Measurements from ENCODE around the gene ASB6.

Gene ASB6

DNA sequence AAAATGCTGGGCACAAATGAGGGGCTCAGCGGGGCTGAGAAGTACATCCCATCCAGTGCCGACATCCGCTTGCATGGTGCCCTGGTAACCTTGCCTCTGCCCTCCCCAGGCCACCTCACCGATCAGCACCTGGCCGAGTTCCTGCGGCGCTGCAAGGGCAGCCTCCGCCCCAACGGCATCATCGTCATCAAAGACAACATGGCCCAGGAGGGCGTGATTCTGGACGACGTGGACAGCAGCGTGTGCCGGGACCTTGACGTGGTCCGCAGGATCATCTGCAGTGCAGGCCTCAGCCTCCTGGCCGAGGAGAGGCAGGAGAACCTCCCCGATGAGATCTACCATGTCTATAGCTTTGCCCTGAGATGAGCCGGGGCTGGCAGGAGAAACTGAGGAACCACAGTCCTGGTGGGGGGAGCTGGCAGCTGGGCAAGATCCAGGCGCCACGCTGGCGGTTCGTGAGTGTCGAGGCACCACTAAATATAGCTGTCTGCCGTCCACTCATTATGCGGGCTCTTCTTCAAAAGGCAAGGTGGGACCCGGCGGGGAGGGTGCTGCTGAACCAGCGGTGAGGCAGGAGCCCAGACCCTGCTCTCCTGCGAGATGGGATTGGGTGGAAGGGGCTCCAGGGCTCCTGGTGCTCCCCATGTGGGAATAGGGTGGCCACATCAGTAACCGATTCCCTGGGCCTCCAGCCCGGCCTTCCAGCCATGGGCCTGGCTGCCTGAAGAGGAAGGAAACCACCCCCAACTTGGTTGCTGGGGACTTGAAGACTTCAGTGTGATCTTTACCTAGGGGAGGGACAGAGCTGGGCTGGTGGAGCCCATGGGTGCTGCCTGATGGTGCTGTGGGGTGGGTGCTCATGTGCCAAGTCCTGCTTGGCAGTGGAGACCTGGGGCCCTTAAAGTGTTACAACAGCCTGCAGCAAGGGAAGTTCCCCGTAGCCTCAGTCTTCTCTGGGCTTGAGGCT is 6.6 kb downstream of the ASB6 start:
- DNase-seq (ENCODE audit: low read depth) = no peak
- TF ChIP-seq, protein P1, sequence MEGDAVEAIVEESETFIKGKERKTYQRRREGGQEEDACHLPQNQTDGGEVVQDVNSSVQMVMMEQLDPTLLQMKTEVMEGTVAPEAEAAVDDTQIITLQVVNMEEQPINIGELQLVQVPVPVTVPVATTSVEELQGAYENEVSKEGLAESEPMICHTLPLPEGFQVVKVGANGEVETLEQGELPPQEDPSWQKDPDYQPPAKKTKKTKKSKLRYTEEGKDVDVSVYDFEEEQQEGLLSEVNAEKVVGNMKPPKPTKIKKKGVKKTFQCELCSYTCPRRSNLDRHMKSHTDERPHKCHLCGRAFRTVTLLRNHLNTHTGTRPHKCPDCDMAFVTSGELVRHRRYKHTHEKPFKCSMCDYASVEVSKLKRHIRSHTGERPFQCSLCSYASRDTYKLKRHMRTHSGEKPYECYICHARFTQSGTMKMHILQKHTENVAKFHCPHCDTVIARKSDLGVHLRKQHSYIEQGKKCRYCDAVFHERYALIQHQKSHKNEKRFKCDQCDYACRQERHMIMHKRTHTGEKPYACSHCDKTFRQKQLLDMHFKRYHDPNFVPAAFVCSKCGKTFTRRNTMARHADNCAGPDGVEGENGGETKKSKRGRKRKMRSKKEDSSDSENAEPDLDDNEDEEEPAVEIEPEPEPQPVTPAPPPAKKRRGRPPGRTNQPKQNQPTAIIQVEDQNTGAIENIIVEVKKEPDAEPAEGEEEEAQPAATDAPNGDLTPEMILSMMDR (IDR thresholded peaks at IDR 0.05; ENCODE audit: insufficient read depth, low read depth, low read length, missing control alignments) = no peak

DNA sequence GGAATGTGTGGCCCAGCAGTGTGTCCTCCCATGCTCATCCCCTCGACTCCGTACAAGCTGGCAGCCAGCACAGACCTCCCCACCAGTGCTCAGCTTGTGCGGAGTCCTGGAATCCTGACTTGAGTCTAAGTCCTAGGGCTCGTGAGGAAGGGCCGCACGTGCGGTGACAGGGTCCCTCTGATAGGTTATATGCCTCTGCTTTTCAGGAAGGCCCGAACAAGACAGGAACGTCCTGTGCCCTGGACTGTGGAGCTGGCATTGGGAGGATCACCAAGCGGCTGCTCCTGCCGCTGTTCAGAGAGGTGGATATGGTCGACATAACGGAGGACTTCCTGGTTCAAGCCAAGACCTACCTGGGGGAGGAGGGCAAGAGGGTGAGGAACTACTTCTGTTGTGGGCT is 8.1 kb downstream of the ASB6 start:
- H3K4me3 ChIP-seq (ENCODE audit: low read length) = no peak overlapping the region
- DNase-seq (ENCODE audit: low read depth) = no peak
- TF ChIP-seq, protein P1 (IDR thresholded peaks at IDR 0.05; ENCODE audit: insufficient read depth, low read depth, low read length, missing control alignments) = no peak

More for the DNA sequence above, 6.6 kb downstream of the ASB6 start:
- H3K4me3 ChIP-seq (ENCODE audit: low read length) = no peak overlapping the region

DNA sequence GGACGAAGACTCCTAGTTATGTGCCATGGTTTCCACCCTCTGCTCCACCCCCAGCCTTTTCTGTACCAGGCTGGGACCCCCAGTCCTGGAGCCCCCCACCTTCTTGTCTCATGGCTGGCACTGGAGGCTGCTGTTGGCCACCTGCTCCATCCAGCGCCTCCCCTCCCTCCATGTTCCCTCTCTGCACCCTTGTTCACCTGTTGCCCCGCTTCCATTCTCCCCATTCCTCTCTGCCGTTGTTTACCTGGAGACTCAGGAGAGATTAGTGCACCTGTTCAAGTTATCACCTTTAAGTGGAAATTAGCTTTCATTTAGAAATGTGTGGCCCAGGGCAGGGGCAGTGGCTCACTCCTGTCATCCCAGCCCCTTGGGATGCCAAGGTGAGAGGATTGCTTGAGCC is 8.7 kb downstream of the ASB6 start:
- H3K4me3 ChIP-seq (ENCODE audit: low read length) = no peak overlapping the region
- TF ChIP-seq, protein P1 (IDR thresholded peaks at IDR 0.05; ENCODE audit: insufficient read depth, low read depth, low read length, missing control alignments) = no peak
- DNase-seq (ENCODE audit: low read depth) = no peak

DNA sequence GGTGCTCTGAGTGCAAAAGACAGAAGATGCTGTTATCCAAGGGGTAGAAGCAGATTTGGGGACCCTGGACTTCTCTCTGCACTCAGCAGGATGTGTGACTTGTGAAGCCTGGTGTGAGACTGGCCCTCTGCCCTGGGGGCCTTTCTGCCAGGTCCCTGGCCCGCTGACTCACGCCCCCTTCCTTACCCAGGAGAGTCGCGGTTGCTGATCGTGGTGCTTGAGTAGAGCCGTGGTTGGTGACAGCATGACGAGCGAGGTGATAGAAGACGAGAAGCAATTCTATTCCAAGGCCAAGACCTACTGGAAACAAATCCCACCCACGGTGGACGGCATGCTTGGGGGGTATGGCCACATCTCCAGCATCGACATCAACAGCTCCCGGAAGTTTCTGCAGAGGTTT is 9.5 kb downstream of the ASB6 start:
- TF ChIP-seq, protein P1 (IDR thresholded peaks at IDR 0.05; ENCODE audit: insufficient read depth, low read depth, low read length, missing control alignments) = no peak
- no peak for DNase-seq (ENCODE audit: low read depth)
- no peak overlapping the region for H3K4me3 ChIP-seq (ENCODE audit: low read length)

DNA sequence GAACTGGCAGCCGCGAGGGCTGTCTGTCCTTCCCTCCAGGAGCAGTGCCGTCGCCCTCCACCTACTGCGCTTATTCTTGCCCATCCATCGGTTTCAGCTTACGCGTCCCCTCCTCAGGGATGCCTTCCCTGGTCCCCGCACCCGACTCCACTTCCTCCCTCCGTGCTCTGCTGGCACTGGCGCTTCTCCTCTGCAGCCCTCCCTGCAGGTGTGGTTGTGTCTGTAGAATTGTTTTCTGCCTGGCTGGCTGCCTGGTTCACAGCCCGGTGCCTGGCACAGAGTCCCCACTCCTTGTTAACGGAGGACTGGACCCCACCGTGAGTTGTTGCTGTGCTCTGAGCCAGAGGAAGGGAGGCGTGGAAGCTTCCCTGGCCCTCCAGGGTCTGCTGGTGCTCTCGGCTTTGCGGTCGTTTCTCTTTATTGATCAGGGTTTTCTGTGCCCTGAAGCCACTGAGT is 10.2 kb downstream of the ASB6 start:
- no peak for DNase-seq (ENCODE audit: low read depth)
- H3K4me3 ChIP-seq (ENCODE audit: low read length) = no peak overlapping the region
- TF ChIP-seq, protein P1 (IDR thresholded peaks at IDR 0.05; ENCODE audit: insufficient read depth, low read depth, low read length, missing control alignments) = no peak

DNA sequence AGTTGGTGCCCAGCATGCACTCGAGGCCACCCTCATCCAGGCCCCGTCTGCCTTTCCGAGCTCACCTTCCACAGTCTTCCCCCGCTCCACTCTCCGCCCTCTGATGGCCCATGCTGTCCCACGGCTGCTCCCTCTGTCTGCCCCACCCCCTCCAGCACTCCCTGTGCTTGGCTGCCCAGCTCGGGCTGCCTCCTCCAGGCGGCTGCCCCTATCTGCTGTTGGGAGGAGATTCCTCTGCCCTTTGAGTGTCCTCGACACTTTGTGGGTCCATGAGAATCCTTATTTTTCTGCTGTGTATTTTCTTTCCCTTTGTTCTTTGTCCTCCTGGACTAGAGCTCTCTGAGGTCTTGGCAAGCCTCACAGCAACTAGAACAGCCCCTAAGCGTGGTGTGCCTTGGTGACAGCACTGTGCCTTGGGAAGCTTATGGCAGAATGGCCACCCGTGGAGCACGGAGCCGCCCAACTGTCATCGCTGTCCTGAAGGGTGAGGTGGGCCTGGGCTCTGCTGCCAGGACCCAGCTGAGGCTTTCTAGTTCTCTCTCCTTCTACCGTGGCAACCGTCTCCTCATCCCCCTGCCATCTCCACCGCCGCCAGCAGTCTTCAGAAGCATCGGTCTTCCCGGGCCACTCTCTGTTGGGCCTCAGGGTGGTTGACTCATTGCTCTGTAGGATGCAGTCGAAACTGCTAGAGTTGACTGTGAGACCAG is 10.8 kb downstream of the ASB6 start:
- TF ChIP-seq, protein P1 (IDR thresholded peaks at IDR 0.05; ENCODE audit: insufficient read depth, low read depth, low read length, missing control alignments) = no peak

More for the DNA sequence above, 10.8 kb downstream of the ASB6 start:
- H3K4me3 ChIP-seq (ENCODE audit: low read length) = no peak overlapping the region
- peak; percentile 74 for DNase-seq (ENCODE audit: low read depth)

Measured in epithelial cell of esophagus (primary cell).